Adrenal gland (tissue), 5 donors: Measurements from ENCODE around the gene BMP8B.

ENCODE experiments used
- POLR2A ChIP-seq, 2 donors: fragments of 450-650 bp; IDR thresholded peaks; one replicate each; pipeline ENCODE4 v1.6.1; 2017; ENCODE audit warnings: antibody characterized with exemption in 2 of 2, mild to moderate bottlenecking in 2 of 2, moderate library complexity in 1 of 2
- TF ChIP-seq, protein P1 (sequence below), 6 experiments: fragments of 450-650 bp in 4 of 6; fragments of 200-600 bp in 2 of 6; sonication (generic) in 1 of 6; IDR thresholded peaks; 1 replicate in 5 of 6; 2 replicates in 1 of 6; pipeline versions ENCODE4 v1.5.1 to v1.8.0; 2016 to 2021; ENCODE audit warnings: antibody characterized with exemption in 6 of 6, mild to moderate bottlenecking in 2 of 6, moderate library complexity in 1 of 6
- donor health status: DM: no; HTN: no; CAD: no.

GRCh38 chr1:39757501-39757900, 31.2 kb downstream of the BMP8B start:
- TF ChIP-seq, protein P1, sequence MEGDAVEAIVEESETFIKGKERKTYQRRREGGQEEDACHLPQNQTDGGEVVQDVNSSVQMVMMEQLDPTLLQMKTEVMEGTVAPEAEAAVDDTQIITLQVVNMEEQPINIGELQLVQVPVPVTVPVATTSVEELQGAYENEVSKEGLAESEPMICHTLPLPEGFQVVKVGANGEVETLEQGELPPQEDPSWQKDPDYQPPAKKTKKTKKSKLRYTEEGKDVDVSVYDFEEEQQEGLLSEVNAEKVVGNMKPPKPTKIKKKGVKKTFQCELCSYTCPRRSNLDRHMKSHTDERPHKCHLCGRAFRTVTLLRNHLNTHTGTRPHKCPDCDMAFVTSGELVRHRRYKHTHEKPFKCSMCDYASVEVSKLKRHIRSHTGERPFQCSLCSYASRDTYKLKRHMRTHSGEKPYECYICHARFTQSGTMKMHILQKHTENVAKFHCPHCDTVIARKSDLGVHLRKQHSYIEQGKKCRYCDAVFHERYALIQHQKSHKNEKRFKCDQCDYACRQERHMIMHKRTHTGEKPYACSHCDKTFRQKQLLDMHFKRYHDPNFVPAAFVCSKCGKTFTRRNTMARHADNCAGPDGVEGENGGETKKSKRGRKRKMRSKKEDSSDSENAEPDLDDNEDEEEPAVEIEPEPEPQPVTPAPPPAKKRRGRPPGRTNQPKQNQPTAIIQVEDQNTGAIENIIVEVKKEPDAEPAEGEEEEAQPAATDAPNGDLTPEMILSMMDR (IDR thresholded peaks at IDR 0.05): no peak
- TF ChIP-seq POLR2A (IDR thresholded peaks at IDR 0.05): no peak
